Measurements from ENCODE around the gene VPS52. TPM values are rescaled to one million over a fixed set of nuclear protein-coding genes. Genes with fewer than 3 reads are reported as not detected.
A peak's percentile ranks its signal among the peaks of the same experiment; 100 is the strongest.
"Not testable (repeated sequence)": the region's sequence is repeated elsewhere in the genome, so short reads cannot be mapped to it uniquely, and the experiment has no call there.

Gene VPS52
- total RNA-seq, 1 donor from 2014 or later, result 33.7 TPM

GRCh38 chr6:33279971-33280511, 8.4 kb upstream of the VPS52 start:
- DNase-seq, result peak; percentile 84

DNA sequence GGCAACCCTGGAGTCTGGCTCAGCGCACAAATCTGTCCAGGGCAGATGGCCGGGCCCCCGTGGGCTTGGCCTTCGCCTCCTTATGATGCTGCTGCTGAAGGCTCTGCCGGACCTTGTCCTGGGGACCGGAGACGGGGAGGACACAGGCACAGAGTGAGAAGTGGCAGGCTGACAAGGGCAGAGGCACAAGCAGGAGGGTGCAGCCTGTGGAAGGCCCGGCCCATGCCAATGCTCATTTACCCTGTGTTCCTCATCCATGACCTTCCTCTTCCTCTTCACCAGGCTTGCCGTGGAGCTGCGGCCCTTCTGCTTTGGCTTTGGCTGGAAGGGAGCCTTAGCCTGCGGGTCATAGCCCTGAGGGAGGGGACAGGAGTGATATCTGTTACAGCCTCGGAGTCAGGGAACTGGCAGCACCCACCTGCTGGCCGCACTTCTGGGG, 7.6 kb upstream of the VPS52 start:
- no peak for DNase-seq

- no peak for DNase-seq
These were observed 7.1 kb upstream of the VPS52 start for GRCh38 chr6:33278810-33279209.

DNA sequence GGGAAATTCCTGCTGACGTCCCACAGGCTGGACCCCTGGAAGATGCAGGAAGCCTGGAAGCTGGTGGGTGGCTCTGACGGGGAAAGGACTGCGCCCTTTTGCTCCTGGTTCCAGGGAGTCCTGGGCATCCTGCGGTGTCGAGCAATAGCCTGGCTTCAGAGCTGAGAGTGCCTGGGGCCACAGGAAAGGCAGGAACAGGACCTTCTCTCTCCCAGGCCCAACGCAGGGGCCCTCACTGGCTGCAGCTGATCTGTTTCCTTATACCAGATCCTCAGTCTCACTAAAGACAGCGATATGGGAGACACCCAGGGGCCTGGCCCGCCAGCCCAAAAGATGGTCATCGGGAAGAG, 6.7 kb upstream of the VPS52 start:
- DNase-seq, result no peak

DNA sequence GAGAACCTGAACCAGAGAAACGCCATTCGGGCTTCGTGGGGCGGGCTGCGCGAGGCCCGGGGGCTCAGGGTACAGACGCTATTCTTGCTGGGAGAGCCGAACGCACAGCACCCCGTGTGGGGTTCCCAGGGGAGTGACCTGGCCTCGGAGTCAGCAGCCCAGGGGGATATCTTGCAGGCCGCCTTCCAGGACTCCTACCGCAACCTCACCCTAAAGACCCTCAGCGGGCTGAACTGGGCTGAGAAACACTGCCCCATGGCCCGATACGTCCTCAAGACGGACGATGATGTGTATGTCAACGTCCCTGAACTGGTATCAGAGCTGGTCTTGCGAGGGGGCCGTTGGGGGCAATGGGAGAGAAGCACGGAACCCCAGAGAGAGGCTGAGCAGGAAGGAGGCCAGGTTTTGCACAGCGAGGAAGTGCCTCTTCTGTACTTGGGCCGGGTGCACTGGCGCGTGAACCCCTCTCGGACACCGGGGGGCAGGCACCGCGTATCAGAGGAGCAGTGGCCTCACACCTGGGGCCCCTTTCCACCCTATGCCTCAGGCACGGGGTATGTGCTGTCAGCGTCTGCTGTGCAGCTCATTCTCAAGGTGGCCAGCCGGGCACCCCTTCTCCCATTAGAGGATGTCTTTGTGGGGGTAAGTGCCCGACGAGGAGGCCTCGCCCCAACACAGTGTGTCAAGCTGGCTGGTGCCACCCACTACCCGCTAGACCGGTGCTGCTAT, 6.2 kb upstream of the VPS52 start:
- DNase-seq, result peak; percentile 20

GRCh38 chr6:33276864-33277662, 5.4 kb upstream of the VPS52 start, which contains the start of gene B3GALT4:
B3GALT4 (plus strand) TSS chr6:33277123; CDS start chr6:33277420, 297 bp downstream.
- peak; percentile 67 for DNase-seq

GRCh38 chr6:33276581-33276863, 4.8 kb upstream of the VPS52 start:
- DNase-seq, result no peak

GRCh38 chr6:33275795-33276580, 4.3 kb upstream of the VPS52 start:
- DNase-seq, result not testable (repeated sequence)

- DNase-seq, result peak; percentile 10
These were observed 2.5 kb upstream of the VPS52 start for GRCh38 chr6:33273924-33274902.

DNA sequence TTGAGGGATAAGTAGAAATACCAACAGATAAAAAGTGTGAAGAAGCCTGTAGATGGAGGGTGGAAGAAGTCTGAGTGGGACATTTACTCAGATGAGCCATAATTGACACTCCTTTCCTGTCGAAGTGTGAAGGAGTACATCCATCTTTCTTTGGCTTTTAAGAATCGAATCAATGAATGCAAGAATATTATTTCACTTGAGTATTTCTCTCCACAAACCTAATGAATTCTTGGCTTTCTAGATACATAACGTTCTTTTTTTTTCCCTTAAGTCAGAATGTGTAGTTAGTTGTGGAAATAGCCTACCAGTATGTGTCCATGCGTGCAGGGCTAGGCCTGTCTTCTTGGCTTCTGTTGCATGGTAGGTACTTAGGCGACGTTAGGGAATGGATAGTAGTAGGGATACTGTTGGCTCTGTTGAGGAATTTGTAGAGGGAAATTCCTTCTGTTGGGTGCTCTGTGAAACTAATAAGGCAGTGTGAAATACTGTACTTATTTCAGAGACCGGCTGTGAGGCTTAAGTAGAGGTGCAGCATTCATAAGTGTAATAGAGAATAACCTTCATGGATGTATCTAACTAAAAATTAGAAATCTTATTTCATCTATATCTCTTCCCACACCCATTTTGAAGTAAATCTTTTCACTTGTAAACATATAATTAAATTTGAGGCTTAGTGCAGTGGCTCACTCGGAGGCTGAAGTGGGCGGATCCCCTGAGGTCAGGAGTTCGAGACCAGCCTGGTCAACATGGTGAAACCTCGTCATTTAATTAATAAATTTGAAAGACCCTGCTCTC, 1.6 kb upstream of the VPS52 start:
- peak; percentile 7 for DNase-seq

DNA sequence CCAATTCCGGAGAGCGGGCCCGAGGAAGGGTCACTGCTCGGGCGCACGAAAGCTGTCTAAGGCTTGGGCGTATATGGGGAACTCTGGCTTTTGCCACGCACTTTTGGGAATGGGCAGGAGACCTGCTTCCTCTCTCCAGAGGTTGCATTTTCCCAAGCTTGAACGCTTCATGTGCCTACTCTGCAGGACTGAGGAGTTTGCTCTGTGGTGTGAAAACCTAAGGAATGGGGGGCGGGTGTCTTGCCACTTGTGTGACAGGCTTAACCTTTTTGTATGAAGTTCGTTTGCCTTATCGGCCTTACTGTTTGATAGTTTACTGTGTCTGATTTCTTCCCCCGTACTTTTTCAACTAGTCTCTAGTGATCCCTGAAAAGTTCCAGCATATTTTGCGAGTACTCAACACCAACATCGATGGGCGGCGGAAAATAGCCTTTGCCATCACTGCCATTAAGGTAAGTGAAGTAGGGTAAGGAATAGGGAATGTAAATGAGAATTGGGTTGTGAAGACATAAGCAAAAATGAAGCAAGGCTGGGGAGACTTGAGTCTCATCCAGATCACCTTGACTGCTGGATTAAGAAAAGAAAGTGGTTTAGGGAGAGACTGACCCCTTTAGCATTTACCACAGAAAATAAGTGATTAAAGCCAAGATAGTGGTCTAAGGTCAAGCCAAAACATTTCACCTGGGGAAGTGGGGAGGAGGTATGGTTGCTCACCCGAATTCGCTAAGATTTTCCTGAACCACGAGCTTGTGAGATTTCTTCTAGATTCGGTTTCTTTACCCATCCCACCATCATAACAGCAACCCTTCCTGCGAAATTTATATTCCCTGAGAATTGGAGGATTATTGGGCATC, 826 bp upstream of the VPS52 start:
- DNase-seq, result peak; percentile 46

- no peak for DNase-seq
These were observed 584 bp downstream of the VPS52 start for GRCh38 chr6:33271117-33271467.

GRCh38 chr6:33264015-33264414, 7.7 kb downstream of the VPS52 start:
- DNase-seq, result no peak

- not testable (repeated sequence) for DNase-seq
These were observed 9.2 kb downstream of the VPS52 start for GRCh38 chr6:33262490-33262889.

- DNase-seq, result no peak
These were observed 12.6 kb downstream of the VPS52 start for GRCh38 chr6:33259032-33259431.

DNA sequence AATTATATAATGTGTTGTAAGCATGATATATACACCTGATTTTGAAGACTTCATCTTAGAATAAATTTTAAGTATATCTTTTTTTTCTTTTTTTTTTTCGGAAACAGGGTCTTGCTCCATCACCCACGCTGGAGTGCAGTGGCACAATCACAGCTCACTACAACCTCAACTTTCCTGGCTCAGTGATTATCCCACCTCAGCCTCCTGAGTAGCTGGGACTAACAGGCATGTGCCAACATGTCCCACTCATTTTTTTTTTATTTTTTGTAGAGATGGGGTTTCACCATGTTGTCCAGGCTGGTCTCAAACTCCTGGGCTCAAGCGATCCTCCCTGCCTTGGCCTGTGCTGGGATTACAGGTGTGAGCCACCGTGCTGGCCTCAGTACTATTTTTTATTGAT, 17.1 kb downstream of the VPS52 start:
- no peak for DNase-seq

DNA sequence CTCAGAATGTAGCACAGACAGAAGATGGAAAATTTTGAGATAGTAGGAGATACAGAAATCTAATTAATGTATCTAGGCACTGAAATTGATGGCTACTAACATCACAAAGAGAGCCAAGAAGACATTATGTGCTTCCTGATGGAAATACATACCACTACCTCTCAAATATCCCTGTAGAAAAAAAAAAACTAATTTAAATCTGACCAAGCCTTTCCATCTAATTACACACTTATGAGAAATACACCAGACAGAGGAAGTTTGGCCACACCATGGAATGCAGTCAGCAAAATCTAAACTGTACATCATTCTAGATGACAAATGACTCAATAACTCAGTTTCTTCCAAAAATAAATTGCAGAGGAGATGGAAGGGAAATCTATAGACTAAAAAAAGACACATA, 18.9 kb downstream of the VPS52 start:
- DNase-seq, result no peak

DNA sequence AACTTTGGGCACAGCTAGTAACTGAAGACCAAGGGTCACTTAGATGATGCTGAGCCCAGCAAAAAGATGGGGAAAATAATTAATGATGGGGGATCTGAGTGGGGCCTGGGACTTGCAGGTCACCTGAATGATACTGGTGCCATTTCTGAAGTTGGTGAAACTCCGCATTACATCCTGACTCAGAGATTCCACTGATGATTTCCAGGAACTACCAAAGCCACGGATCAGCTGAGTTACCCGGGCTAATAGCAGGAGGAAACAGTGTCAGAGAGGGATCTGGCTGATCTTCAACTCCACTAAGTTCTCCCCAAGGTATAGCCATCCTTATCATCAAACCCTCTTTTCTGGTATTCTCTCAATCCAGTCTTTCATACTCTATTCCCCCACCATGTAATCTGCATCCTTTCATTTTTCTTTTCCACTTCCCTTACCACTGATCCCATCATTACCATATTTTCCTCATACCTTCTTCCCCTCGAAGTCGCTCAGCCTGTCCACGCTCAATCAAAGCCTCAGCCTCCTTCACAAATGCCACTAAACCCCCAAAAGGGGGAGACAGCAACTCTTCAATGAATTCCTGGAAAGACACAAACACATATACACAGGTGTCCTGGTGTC, 20.2 kb downstream of the VPS52 start:
- DNase-seq, result no peak

DNA sequence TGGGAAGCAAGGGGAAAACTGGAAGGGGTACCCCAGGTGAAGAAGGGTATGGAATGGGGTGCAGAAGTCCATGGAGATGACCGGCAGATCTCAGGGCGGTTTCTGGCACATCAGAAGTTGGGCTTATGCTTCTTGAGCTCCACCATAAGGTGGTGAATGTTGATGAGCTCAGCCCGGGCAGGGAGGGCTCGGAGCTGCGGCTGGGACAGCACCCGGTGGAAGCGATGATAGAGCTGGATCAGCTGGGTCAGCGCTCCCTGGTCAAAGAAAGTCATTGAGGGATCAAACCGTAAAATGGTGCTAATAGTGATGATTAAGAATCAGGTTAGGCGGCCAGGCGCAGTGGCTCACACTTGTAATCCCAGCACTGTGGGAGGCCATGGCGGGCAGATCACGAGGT, 20.9 kb downstream of the VPS52 start:
- DNase-seq, result no peak
